ENCODE measurements around the gene MAPK8. TPM values are rescaled to one million over a fixed set of nuclear protein-coding genes. Genes with fewer than 3 reads are reported as not detected.

MAPK8 gene
- total RNA-seq, 2 donors from 2014 or later, result 39.3 to 74.4 TPM

DNA sequence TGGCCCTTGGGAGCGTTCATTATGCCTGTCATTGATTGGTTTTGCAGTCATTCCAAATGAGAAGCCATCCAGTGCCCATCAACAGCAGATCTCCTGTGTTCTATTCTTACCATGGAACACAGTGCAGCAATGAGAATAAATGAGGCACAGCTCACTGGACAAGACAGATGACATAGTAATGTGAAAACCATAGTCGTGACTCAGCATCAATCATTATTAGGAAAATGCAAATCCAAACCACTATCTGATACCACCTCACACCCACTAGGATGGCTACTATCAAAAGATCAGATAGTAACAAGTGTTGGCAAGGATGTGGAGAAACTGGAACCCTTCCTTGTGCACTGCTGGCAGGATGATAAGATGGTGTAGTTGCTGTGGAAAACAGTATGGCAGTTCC lies 153.7 kb downstream of the MAPK8 start:
- Histone ChIP-seq H3K4me3 (no peak overlapping the region), H3K27me3 (replicated peaks; ENCODE audit: insufficient read depth) (no peaks in the 10 kb centered on the region), H3K36me3 (no peaks in the 10 kb centered on the region), H3K9me3 (no peaks in the 10 kb centered on the region), H3K4me1 (replicated peaks) (no peaks in the 10 kb centered on the region), H3K27ac (no peak overlapping the region)
- no peak for DNase-seq (ENCODE audit: low spot score)
- TF ChIP-seq POLR2A (IDR thresholded peaks at IDR 0.05), result no peak
- no peak for TF ChIP-seq POLR2AphosphoS5 (IDR thresholded peaks at IDR 0.05)
- TF ChIP-seq, protein P1, sequence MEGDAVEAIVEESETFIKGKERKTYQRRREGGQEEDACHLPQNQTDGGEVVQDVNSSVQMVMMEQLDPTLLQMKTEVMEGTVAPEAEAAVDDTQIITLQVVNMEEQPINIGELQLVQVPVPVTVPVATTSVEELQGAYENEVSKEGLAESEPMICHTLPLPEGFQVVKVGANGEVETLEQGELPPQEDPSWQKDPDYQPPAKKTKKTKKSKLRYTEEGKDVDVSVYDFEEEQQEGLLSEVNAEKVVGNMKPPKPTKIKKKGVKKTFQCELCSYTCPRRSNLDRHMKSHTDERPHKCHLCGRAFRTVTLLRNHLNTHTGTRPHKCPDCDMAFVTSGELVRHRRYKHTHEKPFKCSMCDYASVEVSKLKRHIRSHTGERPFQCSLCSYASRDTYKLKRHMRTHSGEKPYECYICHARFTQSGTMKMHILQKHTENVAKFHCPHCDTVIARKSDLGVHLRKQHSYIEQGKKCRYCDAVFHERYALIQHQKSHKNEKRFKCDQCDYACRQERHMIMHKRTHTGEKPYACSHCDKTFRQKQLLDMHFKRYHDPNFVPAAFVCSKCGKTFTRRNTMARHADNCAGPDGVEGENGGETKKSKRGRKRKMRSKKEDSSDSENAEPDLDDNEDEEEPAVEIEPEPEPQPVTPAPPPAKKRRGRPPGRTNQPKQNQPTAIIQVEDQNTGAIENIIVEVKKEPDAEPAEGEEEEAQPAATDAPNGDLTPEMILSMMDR (IDR thresholded peaks at IDR 0.05), result no peak
- intact Hi-C loops (cut with DNase I), result no loop called here
- WGBS, result 94% methylated on average over 2 of the region's 2 CpGs

DNA sequence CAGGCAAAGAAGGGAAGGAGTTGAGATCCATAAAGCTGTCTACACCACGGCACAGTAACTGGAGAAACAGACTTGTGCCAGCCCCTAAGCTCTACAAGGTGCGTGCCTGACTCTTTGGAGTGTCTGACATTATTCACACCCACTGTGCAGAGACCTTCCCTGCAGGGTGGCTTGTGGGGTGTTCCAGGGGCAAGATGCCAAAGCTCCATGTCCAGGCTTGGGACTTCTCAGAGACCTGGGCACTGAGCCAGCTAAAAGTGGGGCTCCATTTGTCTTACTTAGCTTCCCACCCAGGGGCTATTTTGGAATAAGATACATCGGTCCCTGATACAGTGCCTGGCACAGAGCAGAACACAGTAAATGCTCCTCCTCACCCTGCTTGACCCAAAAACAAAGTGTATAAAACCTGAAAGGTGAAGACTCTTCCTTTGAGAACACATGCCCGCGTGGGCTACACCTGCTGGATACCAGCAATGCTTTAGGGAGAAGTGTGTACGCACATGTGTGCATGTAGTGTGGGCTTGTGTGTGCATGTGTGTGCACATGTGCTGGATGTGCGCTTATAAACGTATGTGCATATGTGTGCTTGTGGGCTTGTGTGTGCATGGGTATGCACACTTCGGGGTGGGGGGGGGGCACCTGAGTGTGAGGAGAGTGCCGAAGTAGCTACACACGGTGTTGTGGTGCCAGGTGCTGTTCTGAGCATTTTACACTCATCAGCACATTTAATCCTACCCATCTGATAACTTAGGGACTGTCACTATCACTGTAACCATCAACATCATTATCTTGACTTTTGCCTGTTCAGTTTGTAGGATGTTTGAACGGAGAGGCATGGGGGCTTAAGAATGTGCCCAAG lies 155.4 kb downstream of the MAPK8 start:
- DNase-seq (ENCODE audit: low spot score), result no peak
- 75% methylated on average over 12 of the region's 12 CpGs for WGBS
- intact Hi-C loops (cut with DNase I), result no loop called here

DNA sequence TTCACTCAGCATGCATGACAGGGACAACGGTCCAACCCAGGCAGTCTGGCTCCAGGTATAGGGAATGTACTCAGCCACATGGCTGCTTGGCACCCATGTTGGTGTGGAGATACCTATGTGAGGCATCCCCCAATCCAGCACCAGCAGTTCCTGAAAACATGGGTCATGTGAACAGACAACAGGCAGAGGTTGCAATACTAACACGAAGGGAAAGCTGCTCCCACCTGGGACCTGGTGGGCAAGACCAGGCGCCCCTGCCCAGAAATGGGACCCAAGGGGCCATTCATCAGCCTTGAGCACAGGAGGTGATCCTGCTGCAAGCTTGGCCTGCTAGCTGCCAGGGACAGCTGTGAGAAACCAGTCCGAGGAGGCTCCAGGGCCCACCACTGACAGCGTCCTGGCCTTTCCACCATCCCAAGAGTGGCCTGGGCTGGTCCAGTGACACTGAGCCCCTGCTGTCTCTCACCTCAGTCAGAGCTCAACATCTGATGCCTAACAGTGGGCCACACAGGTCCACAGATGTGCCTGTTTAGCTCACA lies 156.1 kb downstream of the MAPK8 start:
- no peak overlapping the region for H3K4me3 ChIP-seq
- H3K36me3 ChIP-seq, result no peaks in the 10 kb centered on the region
- H3K9me3 ChIP-seq, result no peaks in the 10 kb centered on the region
- intact Hi-C loops (cut with DNase I), result no loop called here
- H3K27ac ChIP-seq, result no peak overlapping the region
- H3K4me1 ChIP-seq (replicated peaks), result no peaks in the 10 kb centered on the region
- no peak for DNase-seq (ENCODE audit: low spot score)
- TF ChIP-seq POLR2A (IDR thresholded peaks at IDR 0.05) (no peak), POLR2AphosphoS5 (IDR thresholded peaks at IDR 0.05) (no peak)
- TF ChIP-seq, protein P1 (IDR thresholded peaks at IDR 0.05), result no peak
- no peaks in the 10 kb centered on the region for H3K27me3 ChIP-seq (replicated peaks; ENCODE audit: insufficient read depth)
- 88% methylated on average over 4 of the region's 5 CpGs for WGBS

More for the DNA sequence above, 155.4 kb downstream of the MAPK8 start:
- Histone ChIP-seq H3K9me3 (no peaks in the 10 kb centered on the region), H3K4me1 (replicated peaks) (no peaks in the 10 kb centered on the region), H3K27me3 (replicated peaks; ENCODE audit: insufficient read depth) (no peaks in the 10 kb centered on the region), H3K36me3 (no peaks in the 10 kb centered on the region), H3K4me3 (no peak overlapping the region), H3K27ac (no peak overlapping the region)
- TF ChIP-seq POLR2AphosphoS5 (IDR thresholded peaks at IDR 0.05) (no peak), POLR2A (IDR thresholded peaks at IDR 0.05) (no peak)
- TF ChIP-seq, protein P1 (IDR thresholded peaks at IDR 0.05), result no peak

DNA sequence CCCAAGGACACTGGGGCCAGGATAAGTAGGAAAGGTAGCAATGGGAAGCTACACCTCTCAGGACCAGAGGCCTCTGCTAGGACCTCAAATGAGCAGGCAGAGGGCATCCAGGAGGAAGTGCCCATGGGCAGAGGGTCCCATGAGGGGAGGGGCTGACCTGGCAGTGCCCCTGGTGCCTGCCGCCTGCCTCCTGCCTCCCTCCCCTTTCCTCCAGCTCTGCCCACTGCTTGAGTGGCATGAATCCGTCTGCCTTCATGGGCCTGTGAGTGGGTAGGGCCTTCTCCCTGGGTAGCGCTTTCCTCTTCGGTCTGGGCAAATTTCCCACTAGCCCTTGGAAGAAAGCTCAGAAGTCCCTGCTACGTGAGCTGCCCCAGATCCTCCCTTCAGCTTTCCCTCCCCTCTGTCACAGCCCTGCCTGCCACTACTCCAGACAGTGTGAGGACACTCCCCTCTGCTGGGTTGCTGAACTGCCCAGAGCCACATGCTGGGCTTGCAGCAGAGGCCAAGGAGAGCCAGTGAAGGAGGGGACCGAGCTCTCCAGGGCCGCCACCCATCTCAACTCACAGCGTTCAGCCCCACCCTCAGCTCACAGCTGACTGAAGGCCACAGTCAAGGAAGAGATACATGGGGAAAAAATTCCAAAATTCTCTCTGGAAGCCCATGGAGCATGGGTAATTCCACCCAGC lies 157.0 kb downstream of the MAPK8 start:
- Histone ChIP-seq H3K4me3 (no peak overlapping the region), H3K4me1 (replicated peaks) (no peaks in the 10 kb centered on the region), H3K27me3 (replicated peaks; ENCODE audit: insufficient read depth) (no peaks in the 10 kb centered on the region), H3K27ac (no peak overlapping the region), H3K36me3 (no peaks in the 10 kb centered on the region), H3K9me3 (no peaks in the 10 kb centered on the region)
- TF ChIP-seq, protein P1 (IDR thresholded peaks at IDR 0.05), result no peak
- TF ChIP-seq POLR2A (IDR thresholded peaks at IDR 0.05), result no peak
- no peak for TF ChIP-seq POLR2AphosphoS5 (IDR thresholded peaks at IDR 0.05)
- intact Hi-C loops (cut with DNase I), result no loop called here
- no peak for DNase-seq (ENCODE audit: low spot score)
- WGBS, result 63% methylated on average over 8 of the region's 8 CpGs
